K562 (cell line): ENCODE results near the gene UBE2D2. TPM values are rescaled to one million over a fixed set of nuclear protein-coding genes. Genes with fewer than 3 reads are reported as not detected.

ENCODE experiments used
- ARNT ChIP-seq, 2 experiments: fragments of 450-650 bp; IDR thresholded peaks; 2 replicates each; pipeline ENCODE4 v1.6.1; 2016; ENCODE audit warnings: mild to moderate bottlenecking in 1 of 2
- CBFA2T2 ChIP-seq: fragments of 450-650 bp; conservative IDR thresholded peaks from 2 replicates; pipeline ENCODE4 v1.6.1; 2017; ENCODE audit warnings: mild to moderate bottlenecking
- CBX3 ChIP-seq, 2 experiments: IDR thresholded peaks; 1 replicate in 1 of 2; 2 replicates in 1 of 2; pipeline ENCODE4 v1.6.1; 2012; ENCODE audit warnings: inconsistent platforms in 2 of 2, low read length in 2 of 2, borderline replicate concordance in 1 of 2, control low read depth in 1 of 2
- CREM ChIP-seq: IDR thresholded peaks from 2 replicates; pipeline ENCODE4 v1.6.1; 2014; ENCODE audit warnings: antibody characterized with exemption, low read depth
- CTBP1 ChIP-seq: fragments of 450-650 bp; IDR thresholded peaks from 2 replicates; pipeline ENCODE4 v1.6.1; 2016; ENCODE audit warnings: borderline replicate concordance
- CXXC5 ChIP-seq: fragments of 250-450 bp; sonication (Bioruptor Pico); IDR thresholded peaks from 2 replicates; pipeline ENCODE4 v1.8.0; 2022; ENCODE audit warnings: inconsistent platforms, mild to moderate bottlenecking, moderate library complexity
- E2F8 ChIP-seq: fragments of 450-650 bp; IDR thresholded peaks from 2 replicates; pipeline ENCODE4 v1.7.1; 2018; ENCODE audit warnings: mild to moderate bottlenecking, low read depth; ENCODE audit not compliant: partially characterized antibody
- MTA3 ChIP-seq: fragments of 450-650 bp; formaldehyde crosslinking; IDR thresholded peaks from 2 replicates; pipeline ENCODE4 v1.6.1; 2017; ENCODE audit warnings: mild to moderate bottlenecking, borderline replicate concordance
- PHF20 ChIP-seq: fragments of 450-650 bp; IDR thresholded peaks from 2 replicates; pipeline ENCODE4 v1.6.1; 2018; ENCODE audit not compliant: partially characterized antibody
- RCOR1 ChIP-seq, 2 experiments: IDR thresholded peaks; 2 replicates each; pipeline ENCODE4 v1.6.1; 2012; ENCODE audit warnings: low read depth in 2 of 2, low read length in 2 of 2, borderline replicate concordance in 1 of 2, improper control_type of control experiment in 1 of 2
- SOX6 ChIP-seq: fragments of 450-650 bp; IDR thresholded peaks from 2 replicates; pipeline ENCODE4 v1.6.1; 2014; ENCODE audit warnings: mild to moderate bottlenecking
- TFAP4 ChIP-seq: sonication (generic); formaldehyde crosslinking; IDR thresholded peaks from 2 replicates; pipeline ENCODE4 v1.8.0; 2022; ENCODE audit warnings: missing genetic modification reagents, mild to moderate bottlenecking, moderate library complexity, borderline replicate concordance
- USF1 ChIP-seq: sonication (generic); formaldehyde crosslinking; IDR thresholded peaks from 2 replicates; pipeline ENCODE4 v1.9.0; 2022; ENCODE audit warnings: mild to moderate bottlenecking, missing genetic modification reagents
- YY1 ChIP-seq, 3 experiments: IDR thresholded peaks; 2 replicates each; pipeline ENCODE4 v1.6.1; 2011; ENCODE audit warnings: low read length in 2 of 3, mild to moderate bottlenecking in 2 of 3, moderate library complexity in 2 of 3, borderline replicate concordance in 1 of 3, control low read depth in 1 of 3, low read depth in 1 of 3; ENCODE audit not compliant: insufficient read depth in 3 of 3, insufficient replicate concordance in 2 of 3, control insufficient read depth in 1 of 3, insufficient read length in 1 of 3; ENCODE audit errors: extremely low read depth in 1 of 3
- ZFX ChIP-seq: sonication (generic); formaldehyde crosslinking; IDR thresholded peaks from 2 replicates; pipeline ENCODE4 v1.8.0; 2022; ENCODE audit warnings: mild to moderate bottlenecking, missing genetic modification reagents, moderate library complexity
- polyA plus RNA-seq, 8 experiments: library from polyadenylated mRNA; depleted of rRNA in 4 of 8; stranded (reverse) in 5 of 8; unstranded in 3 of 8; fragments of >200 nt; fragmentation: Nextera tagmentation in 2 of 8; fragmentation: Illumina TruSeq in 1 of 8; extraction: Ambion mirVana in 2 of 8; extraction: Trizol in 1 of 8; gene quantifications; 2 replicates each; pipeline versions ENCODE4 v1.2.1 to v1.2.3, GENCODE V29; 2011 to 2014; ENCODE audit warnings: inconsistent platforms in 1 of 8, missing spikeins in 1 of 8
- total RNA-seq, 7 experiments: library from RNA; depleted of rRNA in 6 of 7; stranded (reverse); fragments of >200 nt in 6 of 7; fragmentation: Illumina TruSeq in 2 of 7; extraction: Trizol in 2 of 7; gene quantifications; 2 replicates each; pipeline versions ENCODE4 v1.2.1 to v1.2.3, GENCODE V29; 2011 to 2021; ENCODE audit warnings: low replicate concordance in 1 of 7
- TF ChIP-seq, protein P1 (sequence below), 3 experiments: fragments of 200-800 bp in 1 of 3; fragments of 250-450 bp in 1 of 3; fragments of 450-650 bp in 1 of 3; sonication (Bioruptor Pico) in 1 of 3; sonication (Bioruptor generic) in 1 of 3; formaldehyde crosslinking in 1 of 3; IDR thresholded peaks; 2 replicates each; pipeline versions ENCODE4 v1.6.1 to v1.8.0; 2016 to 2022; ENCODE audit warnings: mild to moderate bottlenecking in 2 of 3, missing genetic modification characterization in 2 of 3, missing compliant biosample characterization in 1 of 3, moderate library complexity in 1 of 3

The UBE2D2 gene
- total and polyA plus RNA-seq, 9 of the 15 experiments (the other 6 are each of a cell fraction or from before 2014, with no cell fraction given): 53.6 to 198 (median 122) TPM

- TF ChIP-seq CXXC5 (CRISPR knock-in tag) (peak; percentile 39), RCOR1 (IDR thresholded peaks at IDR 0.05; ENCODE audit: borderline replicate concordance in 1 of 2, low read depth in 2 of 2, low read length in 2 of 2) (peak in 1 of 2 experiments; percentile 93; a peak in 3 of 4 replicates), ZFX (CRISPR knock-in tag) (peak; percentile 73), YY1 (IDR thresholded peaks at IDR 0.05; ENCODE audit: borderline replicate concordance in 1 of 3, control insufficient read depth in 1 of 3, extremely low read depth in 1 of 3, insufficient read depth in 3 of 3, insufficient read length in 1 of 3, insufficient replicate concordance in 2 of 3, low read depth in 1 of 3, low read length in 2 of 3) (peak in 1 of 3 experiments; percentile 30), CBFA2T2 (0 out of 2 replicates have a peak, but pooled peaks have one; percentile 22), CTBP1 (peak; percentile 71), ARNT (IDR thresholded peaks at IDR 0.05) (peak; percentile 54 to 89; a peak in 2 of 4 replicates), CREM (peak; percentile 2; the same call in 1 of the 2 replicates), CBX3 (IDR thresholded peaks at IDR 0.05; ENCODE audit: borderline replicate concordance in 1 of 2, low read length in 2 of 2) (peak in 1 of 2 experiments; percentile 95; a peak in 2 of 3 replicates), E2F8 (peak; percentile 40), SOX6 (peak; percentile 50; the same call in 1 of the 2 replicates), TFAP4 (CRISPR knock-in tag) (peak; percentile 99), USF1 (0 out of 2 replicates have a peak, but pooled peaks have one; percentile 10), PHF20 (peak; percentile 74), MTA3 (peak; percentile 58; the same call in 1 of the 2 replicates)
- TF ChIP-seq, protein P1, sequence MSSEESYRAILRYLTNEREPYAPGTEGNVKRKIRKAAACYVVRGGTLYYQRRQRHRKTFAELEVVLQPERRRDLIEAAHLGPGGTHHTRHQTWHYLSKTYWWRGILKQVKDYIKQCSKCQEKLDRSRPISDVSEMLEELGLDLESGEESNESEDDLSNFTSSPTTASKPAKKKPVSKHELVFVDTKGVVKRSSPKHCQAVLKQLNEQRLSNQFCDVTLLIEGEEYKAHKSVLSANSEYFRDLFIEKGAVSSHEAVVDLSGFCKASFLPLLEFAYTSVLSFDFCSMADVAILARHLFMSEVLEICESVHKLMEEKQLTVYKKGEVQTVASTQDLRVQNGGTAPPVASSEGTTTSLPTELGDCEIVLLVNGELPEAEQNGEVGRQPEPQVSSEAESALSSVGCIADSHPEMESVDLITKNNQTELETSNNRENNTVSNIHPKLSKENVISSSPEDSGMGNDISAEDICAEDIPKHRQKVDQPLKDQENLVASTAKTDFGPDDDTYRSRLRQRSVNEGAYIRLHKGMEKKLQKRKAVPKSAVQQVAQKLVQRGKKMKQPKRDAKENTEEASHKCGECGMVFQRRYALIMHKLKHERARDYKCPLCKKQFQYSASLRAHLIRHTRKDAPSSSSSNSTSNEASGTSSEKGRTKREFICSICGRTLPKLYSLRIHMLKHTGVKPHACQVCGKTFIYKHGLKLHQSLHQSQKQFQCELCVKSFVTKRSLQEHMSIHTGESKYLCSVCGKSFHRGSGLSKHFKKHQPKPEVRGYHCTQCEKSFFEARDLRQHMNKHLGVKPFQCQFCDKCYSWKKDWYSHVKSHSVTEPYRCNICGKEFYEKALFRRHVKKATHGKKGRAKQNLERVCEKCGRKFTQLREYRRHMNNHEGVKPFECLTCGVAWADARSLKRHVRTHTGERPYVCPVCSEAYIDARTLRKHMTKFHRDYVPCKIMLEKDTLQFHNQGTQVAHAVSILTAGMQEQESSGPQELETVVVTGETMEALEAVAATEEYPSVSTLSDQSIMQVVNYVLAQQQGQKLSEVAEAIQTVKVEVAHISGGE (CRISPR knock-in tag; IDR thresholded peaks at IDR 0.05): no peak
These were observed 74.6 kb downstream of the UBE2D2 start (continued) for GRCh38 chr5:139635606-139636206.
